ENCODE measurements around the gene RMDN3.

The RMDN3 gene

GRCh38 chr15:40736575-40736974 is 18.5 kb downstream of the RMDN3 start:
- H3K4me3 ChIP-seq (ENCODE audit: control insufficient read depth, low read depth, low read length): no peak overlapping the region
- TF ChIP-seq CTCF (IDR thresholded peaks at IDR 0.05; ENCODE audit: control insufficient read depth, insufficient read depth, low read depth, low read length, missing control alignments): no peak
- no peak for DNase-seq (ENCODE audit: low read depth)

- TF ChIP-seq CTCF (IDR thresholded peaks at IDR 0.05; ENCODE audit: control insufficient read depth, insufficient read depth, low read depth, low read length, missing control alignments): no peak
- H3K4me3 ChIP-seq (ENCODE audit: control insufficient read depth, low read depth, low read length): no peak overlapping the region
- DNase-seq (ENCODE audit: low read depth): no peak
These were observed 24.0 kb downstream of the RMDN3 start for GRCh38 chr15:40731034-40731433.

GRCh38 chr15:40723919-40724318 is 31.1 kb downstream of the RMDN3 start:
- TF ChIP-seq CTCF (IDR thresholded peaks at IDR 0.05; ENCODE audit: control insufficient read depth, insufficient read depth, low read depth, low read length, missing control alignments): no peak
- DNase-seq (ENCODE audit: low read depth): no peak
- H3K4me3 ChIP-seq (ENCODE audit: control insufficient read depth, low read depth, low read length): no peak overlapping the region

- H3K4me3 ChIP-seq (ENCODE audit: control insufficient read depth, low read depth, low read length): no peak overlapping the region
- TF ChIP-seq CTCF (IDR thresholded peaks at IDR 0.05; ENCODE audit: control insufficient read depth, insufficient read depth, low read depth, low read length, missing control alignments): no peak
- no peak for DNase-seq (ENCODE audit: low read depth)
These were observed 32.1 kb downstream of the RMDN3 start for GRCh38 chr15:40722934-40723333.

GRCh38 chr15:40722354-40722753 is 32.7 kb downstream of the RMDN3 start:
- H3K4me3 ChIP-seq (ENCODE audit: control insufficient read depth, low read depth, low read length): no peak overlapping the region
- TF ChIP-seq CTCF (IDR thresholded peaks at IDR 0.05; ENCODE audit: control insufficient read depth, insufficient read depth, low read depth, low read length, missing control alignments): no peak
- no peak for DNase-seq (ENCODE audit: low read depth)

- H3K4me3 ChIP-seq (ENCODE audit: control insufficient read depth, low read depth, low read length): no peak overlapping the region
- no peak for DNase-seq (ENCODE audit: low read depth)
- TF ChIP-seq CTCF (IDR thresholded peaks at IDR 0.05; ENCODE audit: control insufficient read depth, insufficient read depth, low read depth, low read length, missing control alignments): no peak
These were observed 33.4 kb downstream of the RMDN3 start for GRCh38 chr15:40721701-40722100.

- TF ChIP-seq CTCF (IDR thresholded peaks at IDR 0.05; ENCODE audit: control insufficient read depth, insufficient read depth, low read depth, low read length, missing control alignments): no peak
- no peak for DNase-seq (ENCODE audit: low read depth)
- H3K4me3 ChIP-seq (ENCODE audit: control insufficient read depth, low read depth, low read length): no peak overlapping the region
These were observed 38.9 kb downstream of the RMDN3 start for GRCh38 chr15:40716165-40716564.
